Activated naive CD4-positive, alpha-beta T cell treated with anti-CD3 and anti-CD28 coated beads, Interleukin-2, amount 50 U/mL, for 16 hours (primary cell): ENCODE data around the gene GAPDH.

Experiments used
- DNase-seq: peaks from one replicate; pipeline ENCODE4 v3.0.0-alpha.2; 2020

The GAPDH gene

DNA sequence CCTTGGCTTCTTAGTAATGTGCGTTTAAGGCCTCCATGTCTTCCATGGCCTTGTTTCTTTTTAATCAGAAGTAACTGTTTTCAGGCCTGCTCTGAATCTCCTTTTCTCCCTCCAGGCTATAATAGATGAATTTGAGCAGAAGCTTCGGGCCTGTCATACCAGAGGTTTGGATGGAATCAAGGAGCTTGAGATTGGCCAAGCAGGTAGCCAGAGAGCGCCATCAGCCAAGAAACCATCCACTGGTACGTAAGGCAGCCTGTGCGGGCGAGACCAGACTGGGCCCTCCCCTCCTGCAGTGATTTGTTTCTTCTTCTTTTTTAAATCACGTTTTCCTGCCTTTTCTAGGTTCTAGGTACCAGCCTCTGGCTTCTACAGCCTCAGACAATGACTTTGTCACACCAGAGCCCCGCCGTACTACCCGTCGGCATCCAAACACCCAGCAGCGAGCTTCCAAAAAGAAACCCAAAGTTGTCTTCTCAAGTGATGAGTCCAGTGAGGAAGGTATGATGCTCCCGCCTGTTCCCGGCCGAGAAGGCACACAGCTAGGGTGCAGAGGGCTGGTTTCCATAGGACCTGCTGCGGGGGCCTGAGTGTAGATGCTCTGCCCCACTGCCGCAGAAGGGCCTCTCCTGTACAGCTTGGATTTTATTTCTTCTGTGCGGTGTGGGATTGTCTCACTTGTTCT is 3.6 kb upstream of the GAPDH start:
- no peak for DNase-seq

GRCh38 chr12:6532051-6532926 is 2.0 kb upstream of the GAPDH start:
- DNase-seq = peak; percentile 83

DNA sequence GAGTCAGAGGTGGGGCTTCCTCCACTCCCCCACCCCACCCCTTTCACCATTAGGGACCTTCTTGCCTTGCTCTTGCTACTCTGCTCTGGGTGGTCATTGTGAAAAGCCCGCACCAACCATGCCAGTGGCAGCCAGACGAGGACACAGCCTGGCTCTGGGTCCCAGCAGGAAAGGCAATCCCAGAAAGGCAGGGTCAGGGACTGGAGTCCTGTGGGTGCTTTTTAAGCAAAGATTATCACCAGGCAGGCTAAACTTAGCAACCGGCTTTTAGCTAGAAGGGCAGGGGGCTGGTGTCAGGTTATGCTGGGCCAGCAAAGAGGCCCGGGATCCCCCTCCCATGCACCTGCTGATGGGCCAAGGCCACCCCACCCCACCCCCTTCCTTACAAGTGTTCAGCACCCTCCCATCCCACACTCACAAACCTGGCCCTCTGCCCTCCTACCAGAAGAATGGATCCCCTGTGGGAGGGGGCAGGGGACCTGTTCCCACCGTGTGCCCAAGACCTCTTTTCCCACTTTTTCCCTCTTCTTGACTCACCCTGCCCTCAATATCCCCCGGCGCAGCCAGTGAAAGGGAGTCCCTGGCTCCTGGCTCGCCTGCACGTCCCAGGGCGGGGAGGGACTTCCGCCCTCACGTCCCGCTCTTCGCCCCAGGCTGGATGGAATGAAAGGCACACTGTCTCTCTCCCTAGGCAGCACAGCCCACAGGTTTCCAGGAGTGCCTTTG is 1.2 kb upstream of the GAPDH start:
- DNase-seq = peak; percentile 23

- DNase-seq = no peak
Measured at GRCh38 chr12:6533653-6533922, 729 bp upstream of the GAPDH start.

DNA sequence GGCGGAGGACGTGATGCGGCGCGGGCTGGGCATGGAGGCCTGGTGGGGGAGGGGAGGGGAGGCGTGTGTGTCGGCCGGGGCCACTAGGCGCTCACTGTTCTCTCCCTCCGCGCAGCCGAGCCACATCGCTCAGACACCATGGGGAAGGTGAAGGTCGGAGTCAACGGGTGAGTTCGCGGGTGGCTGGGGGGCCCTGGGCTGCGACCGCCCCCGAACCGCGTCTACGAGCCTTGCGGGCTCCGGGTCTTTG is 303 bp downstream of the GAPDH start:
- no peak for DNase-seq

GRCh38 chr12:6534945-6535696 is 804 bp downstream of the GAPDH start:
- DNase-seq = peak; percentile 78

GRCh38 chr12:6535697-6535946 is 1.3 kb downstream of the GAPDH start:
- no peak for DNase-seq

DNA sequence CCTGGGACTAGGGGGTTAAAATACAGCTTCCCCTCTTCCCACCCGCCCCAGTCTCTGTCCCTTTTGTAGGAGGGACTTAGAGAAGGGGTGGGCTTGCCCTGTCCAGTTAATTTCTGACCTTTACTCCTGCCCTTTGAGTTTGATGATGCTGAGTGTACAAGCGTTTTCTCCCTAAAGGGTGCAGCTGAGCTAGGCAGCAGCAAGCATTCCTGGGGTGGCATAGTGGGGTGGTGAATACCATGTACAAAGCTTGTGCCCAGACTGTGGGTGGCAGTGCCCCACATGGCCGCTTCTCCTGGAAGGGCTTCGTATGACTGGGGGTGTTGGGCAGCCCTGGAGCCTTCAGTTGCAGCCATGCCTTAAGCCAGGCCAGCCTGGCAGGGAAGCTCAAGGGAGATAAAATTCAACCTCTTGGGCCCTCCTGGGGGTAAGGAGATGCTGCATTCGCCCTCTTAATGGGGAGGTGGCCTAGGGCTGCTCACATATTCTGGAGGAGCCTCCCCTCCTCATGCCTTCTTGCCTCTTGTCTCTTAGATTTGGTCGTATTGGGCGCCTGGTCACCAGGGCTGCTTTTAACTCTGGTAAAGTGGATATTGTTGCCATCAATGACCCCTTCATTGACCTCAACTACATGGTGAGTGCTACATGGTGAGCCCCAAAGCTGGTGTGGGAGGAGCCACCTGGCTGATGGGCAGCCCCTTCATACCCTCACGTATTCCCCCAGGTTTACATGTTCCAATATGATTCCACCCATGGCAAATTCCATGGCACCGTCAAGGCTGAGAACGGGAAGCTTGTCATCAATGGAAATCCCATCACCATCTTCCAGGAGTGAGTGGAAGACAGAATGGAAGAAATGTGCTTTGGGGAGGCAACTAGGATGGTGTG is 1.9 kb downstream of the GAPDH start:
- no peak for DNase-seq

DNA sequence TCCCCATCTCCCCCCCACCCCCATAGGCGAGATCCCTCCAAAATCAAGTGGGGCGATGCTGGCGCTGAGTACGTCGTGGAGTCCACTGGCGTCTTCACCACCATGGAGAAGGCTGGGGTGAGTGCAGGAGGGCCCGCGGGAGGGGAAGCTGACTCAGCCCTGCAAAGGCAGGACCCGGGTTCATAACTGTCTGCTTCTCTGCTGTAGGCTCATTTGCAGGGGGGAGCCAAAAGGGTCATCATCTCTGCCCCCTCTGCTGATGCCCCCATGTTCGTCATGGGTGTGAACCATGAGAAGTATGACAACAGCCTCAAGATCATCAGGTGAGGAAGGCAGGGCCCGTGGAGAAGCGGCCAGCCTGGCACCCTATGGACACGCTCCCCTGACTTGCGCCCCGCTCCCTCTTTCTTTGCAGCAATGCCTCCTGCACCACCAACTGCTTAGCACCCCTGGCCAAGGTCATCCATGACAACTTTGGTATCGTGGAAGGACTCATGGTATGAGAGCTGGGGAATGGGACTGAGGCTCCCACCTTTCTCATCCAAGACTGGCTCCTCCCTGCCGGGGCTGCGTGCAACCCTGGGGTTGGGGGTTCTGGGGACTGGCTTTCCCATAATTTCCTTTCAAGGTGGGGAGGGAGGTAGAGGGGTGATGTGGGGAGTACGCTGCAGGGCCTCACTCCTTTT is 2.7 kb downstream of the GAPDH start:
- no peak for DNase-seq

GRCh38 chr12:6537580-6538419 is 3.5 kb downstream of the GAPDH start:
- peak; percentile 83 for DNase-seq

GRCh38 chr12:6538420-6539313 is 4.3 kb downstream of the GAPDH start:
- DNase-seq = no peak

- no peak for DNase-seq
Measured at GRCh38 chr12:6539314-6539682, 5.0 kb downstream of the GAPDH start.

GRCh38 chr12:6539707-6540134 is 5.4 kb downstream of the GAPDH start:
- DNase-seq = no peak

DNA sequence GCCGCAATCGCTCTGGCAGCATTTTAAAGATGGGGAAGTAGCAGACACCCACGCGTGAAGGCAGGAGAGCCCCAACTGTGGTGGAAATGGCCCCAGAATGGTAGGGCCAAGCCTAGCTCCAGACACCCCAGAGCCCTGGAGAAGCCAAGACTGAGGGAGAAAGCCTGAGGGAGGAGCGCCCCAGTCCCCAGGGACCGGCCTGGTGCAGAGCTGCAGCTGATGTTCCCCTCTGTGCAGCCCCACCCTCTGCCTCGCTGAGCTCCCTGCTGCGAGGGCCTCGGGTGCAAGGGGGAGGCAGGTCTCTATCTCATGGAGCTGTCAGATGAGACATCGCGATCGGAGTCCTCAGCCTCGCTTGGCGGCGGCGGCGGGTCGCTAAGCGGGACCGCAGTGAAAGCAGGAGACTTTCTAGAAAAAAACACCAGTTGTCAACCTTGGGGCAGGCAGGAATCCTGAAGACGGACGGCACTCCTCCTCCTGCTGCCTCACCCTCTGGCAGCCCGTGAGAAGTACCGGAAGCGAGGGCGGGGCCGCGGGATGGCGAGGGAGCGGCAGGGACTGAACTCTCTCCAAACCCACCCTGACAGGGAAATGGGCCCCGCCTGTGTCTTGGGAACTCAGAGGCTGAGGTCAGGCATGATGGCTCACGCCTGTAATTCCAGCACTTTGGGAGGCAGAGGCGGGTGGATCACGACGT is 6.0 kb downstream of the GAPDH start:
- no peak for DNase-seq

DNA sequence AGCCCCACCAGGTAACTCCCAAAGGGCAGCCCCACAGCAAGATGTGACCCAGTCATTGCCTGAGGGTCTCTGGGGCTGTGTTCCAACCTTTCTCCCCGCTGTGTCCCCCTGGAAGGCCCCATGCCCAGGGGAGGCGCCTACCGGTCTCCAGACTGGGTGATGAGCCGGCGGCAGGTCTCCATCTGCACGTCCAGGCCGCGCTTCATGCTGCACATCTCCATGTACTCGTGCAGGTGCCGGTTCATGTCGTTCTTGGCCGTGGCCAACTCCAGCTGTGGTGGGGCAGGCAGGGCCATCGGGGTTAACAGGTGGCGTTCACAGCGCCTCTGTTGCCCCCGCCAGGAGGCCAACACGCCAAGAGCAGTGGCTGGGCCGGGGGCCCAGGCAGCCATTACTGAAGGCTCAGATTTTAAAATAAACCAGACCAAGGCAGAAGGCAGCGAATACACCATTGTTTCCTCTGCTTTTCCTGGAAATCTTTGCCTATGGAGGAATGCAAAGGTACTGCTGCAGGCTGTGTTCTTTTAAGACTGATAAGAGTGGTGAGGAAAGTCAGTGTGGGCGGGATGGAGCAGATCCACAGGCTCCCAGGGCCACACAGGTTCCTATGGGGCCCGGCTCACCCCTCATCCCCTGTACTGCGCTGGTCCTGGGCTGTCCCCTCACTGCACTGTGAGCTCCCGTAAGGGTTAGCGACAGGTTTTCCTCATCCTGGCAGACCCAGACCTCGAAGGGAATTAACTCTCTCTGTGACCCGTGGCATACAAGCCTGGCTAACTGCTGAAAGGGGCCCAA is 7.3 kb downstream of the GAPDH start:
- no peak for DNase-seq

DNA sequence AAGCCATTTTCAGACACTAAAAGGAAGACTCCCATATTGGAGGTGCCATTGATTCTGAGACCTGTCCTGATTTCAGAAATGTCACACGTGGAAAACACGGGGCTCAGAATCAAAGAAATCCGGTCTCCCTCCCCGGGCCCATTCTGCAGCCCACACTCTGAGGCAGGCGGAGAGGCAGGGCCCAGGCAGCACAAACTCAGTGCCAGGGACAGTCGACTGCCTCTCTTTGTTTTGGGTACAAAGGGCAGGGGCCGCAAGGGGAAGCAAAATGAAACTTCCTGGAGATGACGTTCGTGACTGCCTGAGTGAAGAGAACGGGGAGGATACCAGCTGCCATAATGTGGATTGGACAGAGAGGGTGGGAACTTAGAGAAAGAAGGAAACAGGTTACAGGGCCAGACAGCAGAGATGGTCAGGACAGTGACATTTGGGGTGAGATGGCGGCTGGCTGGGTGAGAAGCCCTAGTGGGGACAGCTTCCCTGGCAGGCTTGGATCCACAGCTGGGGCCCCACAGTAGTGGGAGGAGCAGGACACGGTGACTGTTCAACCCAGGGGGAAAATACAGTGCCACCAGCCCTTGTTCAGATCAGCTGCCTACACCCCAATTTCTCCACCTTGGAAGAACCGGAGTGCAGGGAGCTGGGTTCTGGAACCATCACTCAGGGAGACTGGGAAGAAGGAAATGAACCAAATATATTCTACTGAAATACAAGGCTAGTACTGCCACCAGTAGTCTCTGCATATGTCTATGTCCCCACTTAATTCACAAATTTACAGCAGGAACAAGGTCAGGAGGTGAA is 8.1 kb downstream of the GAPDH start:
- no peak for DNase-seq

DNA sequence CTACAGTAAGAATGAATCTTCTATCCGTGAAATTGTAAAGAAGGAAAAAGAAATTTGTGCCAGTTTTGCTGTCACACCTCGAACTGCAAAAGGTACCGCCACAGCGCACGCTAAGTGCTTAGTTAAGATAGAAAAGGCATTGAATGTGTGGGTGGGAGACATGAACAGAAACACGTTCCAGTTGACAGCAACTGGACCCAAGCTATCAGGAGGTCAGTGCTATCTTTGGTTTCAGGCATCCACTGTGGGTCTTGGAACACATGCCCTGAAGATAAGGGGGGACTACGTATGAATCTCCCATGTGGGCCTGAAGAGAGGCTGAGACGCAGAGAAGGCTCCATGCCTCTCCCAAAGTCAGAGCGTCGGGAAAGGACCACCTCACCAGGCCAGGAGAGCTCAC is 11.7 kb downstream of the GAPDH start:
- DNase-seq = no peak

DNA sequence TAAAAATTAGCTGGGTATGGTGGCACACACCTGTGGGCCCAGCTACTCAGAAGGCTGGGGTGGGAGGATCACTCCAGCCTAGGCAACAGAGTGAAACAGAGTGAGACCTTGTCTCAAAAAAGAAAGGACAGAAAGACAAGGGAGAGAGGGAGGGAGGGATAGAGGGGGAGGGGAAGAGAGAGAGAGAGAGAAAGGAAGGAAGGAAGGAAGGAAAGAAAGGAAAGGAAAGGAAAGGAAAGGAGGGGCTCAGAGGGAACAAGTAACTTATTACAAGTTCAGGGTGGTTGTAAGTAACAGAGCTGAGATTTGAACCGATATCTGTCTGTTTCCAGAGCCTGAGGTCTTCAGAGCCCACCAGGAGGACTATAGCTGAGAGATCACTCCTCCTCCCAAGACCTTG is 13.2 kb downstream of the GAPDH start:
- DNase-seq = no peak
